Activated CD4-positive, alpha-beta memory T cell treated with anti-CD3 and anti-CD28 coated beads for 36 hours (primary cell): ENCODE results near the gene PIWIL1. TPM values are rescaled to one million over a fixed set of nuclear protein-coding genes. Genes with fewer than 3 reads are reported as not detected.

Source experiments
- CTCF ChIA-PET: fragments of 350-600 bp; sonication (Branson Sonifier 250); formaldehyde crosslinking; loops from one replicate; lab custom pipeline; 2021; ENCODE audit warnings: antibody characterized with exemption, inconsistent platforms; lab: Charles Lee
- POLR2A ChIA-PET: fragments of 350-600 bp; sonication (Branson Sonifier 250); formaldehyde crosslinking; loops from one replicate; lab custom pipeline; 2021; ENCODE audit warnings: antibody characterized with exemption; lab: Charles Lee
- DNase-seq: peaks from one replicate; pipeline ENCODE4 v3.0.0-alpha.2; 2020
- H3K27ac Mint-ChIP-seq: one replicate; pipeline ENCODE4 v1.8.0; 2021; ENCODE audit warnings: mixed read lengths
- H3K27me3 Mint-ChIP-seq: one replicate; pipeline ENCODE4 v1.8.0; 2021; ENCODE audit warnings: mixed read lengths
- H3K36me3 Mint-ChIP-seq: one replicate; pipeline ENCODE4 v1.8.0; 2021; ENCODE audit warnings: mixed read lengths
- H3K4me1 Mint-ChIP-seq: one replicate; pipeline ENCODE4 v1.8.0; 2021; ENCODE audit warnings: low read depth, mixed read lengths
- H3K4me3 Mint-ChIP-seq: one replicate; pipeline ENCODE4 v1.8.0; 2021; ENCODE audit warnings: mild to moderate bottlenecking, mixed read lengths
- H3K9me3 Mint-ChIP-seq: one replicate; pipeline ENCODE4 v1.8.0; 2021; ENCODE audit warnings: mixed read lengths
- intact Hi-C: fragments of 100-400 bp; cut with micrococcal nuclease; formaldehyde crosslinking; loops from one replicate; pipeline ENCODE4 v1.15.1; 2023
- total RNA-seq, 2 experiments: library from RNA; stranded (reverse); gene quantifications; one replicate each; pipeline ENCODE4 v1.2.3, GENCODE V29; 2021

PIWIL1 gene
- total RNA-seq, 2 experiments from 2014 or later: not detected

DNA sequence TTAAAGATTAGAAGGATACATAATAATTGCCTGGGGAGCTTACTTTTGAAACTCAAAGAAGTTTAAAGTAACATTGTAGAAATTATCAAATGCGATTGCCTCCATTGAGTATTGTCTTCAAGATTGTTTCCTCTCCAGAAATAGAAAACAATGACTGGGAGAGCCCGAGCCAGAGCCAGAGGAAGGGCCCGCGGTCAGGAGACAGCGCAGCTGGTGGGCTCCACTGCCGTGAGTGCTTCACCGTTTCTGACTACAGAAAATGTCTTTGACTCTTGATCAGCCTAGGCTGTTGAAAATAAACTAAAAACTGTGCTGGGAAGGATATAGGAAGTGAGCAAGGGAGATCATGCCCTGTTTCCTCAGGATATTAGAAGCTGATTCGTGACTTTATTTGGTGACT is 4.8 kb downstream of the PIWIL1 start:
- Mint-ChIP-seq H3K4me3 (no peak overlapping the region), H3K27ac (no peak overlapping the region), H3K27me3 (peaks cover 8% of the 10 kb centered on the region), H3K4me1 (no peaks in the 10 kb centered on the region), H3K9me3 (no peaks in the 10 kb centered on the region), H3K36me3 (no peaks in the 10 kb centered on the region)
- ChIA-PET CTCF (no interaction called here), POLR2A (no interaction called here)
- DNase-seq: no peak
- intact Hi-C loops: no loop called here

DNA sequence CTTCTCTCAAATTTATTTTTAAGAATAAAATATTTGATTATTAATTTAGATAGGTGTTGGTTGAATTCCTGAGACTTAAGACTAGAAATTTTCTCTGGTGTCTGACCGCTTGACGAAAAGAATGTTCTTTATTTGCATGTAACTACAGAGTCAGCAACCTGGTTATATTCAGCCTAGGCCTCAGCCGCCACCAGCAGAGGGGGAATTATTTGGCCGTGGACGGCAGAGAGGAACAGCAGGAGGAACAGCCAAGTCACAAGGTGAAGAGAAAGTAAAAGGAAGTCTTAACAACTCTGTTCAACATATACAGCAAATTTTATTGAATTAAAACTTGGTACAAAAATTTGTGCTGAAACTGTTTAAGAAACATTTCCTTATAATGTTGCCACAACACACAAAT is 5.2 kb downstream of the PIWIL1 start:
- H3K4me3 Mint-ChIP-seq: no peak overlapping the region
- no peaks in the 10 kb centered on the region for H3K9me3 Mint-ChIP-seq
- H3K36me3 Mint-ChIP-seq: no peaks in the 10 kb centered on the region
- H3K27me3 Mint-ChIP-seq: peaks cover 8% of the 10 kb centered on the region
- H3K27ac Mint-ChIP-seq: no peak overlapping the region
- ChIA-PET POLR2A (no interaction called here), CTCF (no interaction called here)
- intact Hi-C loops: no loop called here
- DNase-seq: no peak
- H3K4me1 Mint-ChIP-seq: no peaks in the 10 kb centered on the region

DNA sequence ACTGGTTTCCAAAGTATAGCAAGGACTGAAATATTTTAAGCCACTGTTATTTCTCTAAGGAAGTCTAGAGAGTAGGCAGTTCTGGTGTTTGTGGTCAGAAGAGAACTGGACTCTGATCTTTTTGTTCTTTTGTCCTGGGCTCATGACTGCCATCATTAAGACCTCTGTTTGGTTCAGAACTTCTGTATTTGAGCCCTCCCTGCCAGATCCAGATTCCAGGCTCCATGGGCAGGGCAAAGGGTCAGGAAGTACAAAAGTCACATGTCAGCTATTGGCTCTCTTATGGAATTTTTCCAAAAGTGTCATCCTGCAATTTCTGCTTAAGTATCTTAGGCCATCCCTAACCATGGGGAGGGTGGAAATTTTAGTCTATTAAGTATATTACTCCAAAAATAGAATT is 6.8 kb downstream of the PIWIL1 start:
- intact Hi-C loops: no loop called here
- DNase-seq: no peak
- ChIA-PET CTCF (no interaction called here), POLR2A (no interaction called here)
- Mint-ChIP-seq H3K4me3 (no peak overlapping the region), H3K27ac (no peak overlapping the region), H3K9me3 (no peaks in the 10 kb centered on the region), H3K36me3 (no peaks in the 10 kb centered on the region), H3K27me3 (peaks cover 6% of the 10 kb centered on the region), H3K4me1 (no peaks in the 10 kb centered on the region)

DNA sequence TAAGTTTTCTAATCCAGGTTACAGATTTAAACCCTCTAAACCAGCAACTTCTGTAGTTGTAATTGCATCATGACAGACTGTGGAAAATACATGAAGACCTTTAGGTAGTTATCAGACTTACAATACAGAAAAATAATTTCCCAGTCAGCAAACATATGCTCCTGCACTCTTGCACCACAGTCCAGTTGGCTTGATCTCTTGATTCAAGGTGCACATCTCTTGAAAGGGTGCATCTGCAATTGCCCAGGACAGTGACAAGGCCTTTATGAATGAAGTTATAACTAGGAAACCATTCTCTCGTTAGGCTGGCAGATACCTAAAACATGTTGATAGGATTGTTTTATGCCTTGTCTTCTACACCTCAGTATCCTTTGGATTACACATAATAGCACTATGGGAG is 7.6 kb downstream of the PIWIL1 start:
- H3K9me3 Mint-ChIP-seq: no peaks in the 10 kb centered on the region
- intact Hi-C loops: no loop called here
- no peaks in the 10 kb centered on the region for H3K36me3 Mint-ChIP-seq
- H3K27ac Mint-ChIP-seq: no peak overlapping the region
- no peak overlapping the region for H3K4me3 Mint-ChIP-seq
- no peaks in the 10 kb centered on the region for H3K4me1 Mint-ChIP-seq
- POLR2A ChIA-PET: no interaction called here
- CTCF ChIA-PET: no interaction called here
- H3K27me3 Mint-ChIP-seq: peaks cover 1% of the 10 kb centered on the region
- no peak for DNase-seq

- Mint-ChIP-seq H3K27me3 (peaks cover 7% of the 10 kb centered on the region), H3K36me3 (no peaks in the 10 kb centered on the region), H3K27ac (no peak overlapping the region), H3K4me1 (no peaks in the 10 kb centered on the region), H3K4me3 (no peak overlapping the region), H3K9me3 (no peaks in the 10 kb centered on the region)
- ChIA-PET CTCF (no interaction called here), POLR2A (no interaction called here)
- intact Hi-C loops: no loop called here
- no peak for DNase-seq
Observed at GRCh38 chr12:130347588-130347987, 9.9 kb downstream of the PIWIL1 start.

DNA sequence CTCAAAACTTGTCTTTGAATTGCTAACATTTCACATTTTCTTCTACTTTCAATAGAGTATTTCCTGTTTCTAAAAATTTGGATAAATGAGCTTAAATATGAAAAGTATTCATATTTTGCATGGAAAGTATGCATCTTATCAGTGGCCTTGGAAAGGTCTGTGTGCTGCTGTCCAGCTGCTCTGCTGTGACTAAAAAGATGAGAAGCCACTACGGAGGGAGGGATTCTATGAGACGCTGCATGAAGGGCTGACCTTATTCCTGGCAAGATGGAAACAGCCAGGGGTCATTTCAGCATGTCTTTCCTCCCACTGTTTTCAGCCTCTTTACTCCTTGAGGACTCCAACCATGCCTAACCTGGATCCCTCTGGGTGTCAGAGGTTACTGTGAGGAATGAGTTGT is 13.0 kb downstream of the PIWIL1 start:
- intact Hi-C loops: no loop called here
- no peaks in the 10 kb centered on the region for H3K4me1 Mint-ChIP-seq
- CTCF ChIA-PET: no interaction called here

DNA sequence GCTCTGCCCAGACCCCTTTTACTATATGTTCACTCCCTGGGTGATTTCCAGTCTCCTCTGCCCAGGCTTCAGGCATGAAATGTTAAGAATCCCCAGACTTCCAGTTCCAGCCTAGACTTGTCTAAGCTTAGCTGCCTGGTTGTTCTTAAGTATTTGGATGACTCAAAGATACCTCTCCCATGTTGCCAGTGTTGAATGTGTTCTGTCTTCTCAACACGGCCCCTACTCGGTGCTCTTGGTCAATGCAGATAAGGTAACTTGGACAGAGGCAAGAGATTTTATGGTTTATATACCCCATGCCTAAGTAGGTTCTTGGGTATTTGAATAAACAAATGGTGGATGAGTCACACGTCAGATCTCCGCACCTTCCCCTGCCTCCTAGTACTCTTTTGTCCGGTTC is 13.6 kb downstream of the PIWIL1 start:
- H3K36me3 Mint-ChIP-seq: no peaks in the 10 kb centered on the region
- intact Hi-C loops: no loop called here
- no peak overlapping the region for H3K27ac Mint-ChIP-seq
- DNase-seq: no peak
- ChIA-PET POLR2A (no interaction called here), CTCF (no interaction called here)
- H3K4me1 Mint-ChIP-seq: no peaks in the 10 kb centered on the region
- H3K9me3 Mint-ChIP-seq: no peaks in the 10 kb centered on the region
- H3K27me3 Mint-ChIP-seq: peaks cover 7% of the 10 kb centered on the region
- no peak overlapping the region for H3K4me3 Mint-ChIP-seq

More for the DNA sequence above, 13.0 kb downstream of the PIWIL1 start:
- Mint-ChIP-seq H3K27me3 (peaks cover 7% of the 10 kb centered on the region), H3K36me3 (no peaks in the 10 kb centered on the region), H3K9me3 (no peaks in the 10 kb centered on the region), H3K4me3 (no peak overlapping the region), H3K27ac (no peak overlapping the region)
- DNase-seq: no peak
- POLR2A ChIA-PET: no interaction called here

- Mint-ChIP-seq H3K27me3 (peaks cover 9% of the 10 kb centered on the region), H3K9me3 (no peaks in the 10 kb centered on the region), H3K27ac (no peak overlapping the region), H3K4me3 (no peak overlapping the region), H3K36me3 (no peaks in the 10 kb centered on the region), H3K4me1 (no peaks in the 10 kb centered on the region)
- DNase-seq: no peak
- ChIA-PET CTCF (no interaction called here), POLR2A (no interaction called here)
- intact Hi-C loops: no loop called here
Observed at GRCh38 chr12:130353081-130353480, 15.4 kb downstream of the PIWIL1 start.

- POLR2A ChIA-PET: no interaction called here
- Mint-ChIP-seq H3K4me3 (no peak overlapping the region), H3K27me3 (peaks cover 9% of the 10 kb centered on the region), H3K36me3 (no peaks in the 10 kb centered on the region), H3K27ac (no peak overlapping the region), H3K4me1 (no peaks in the 10 kb centered on the region), H3K9me3 (no peaks in the 10 kb centered on the region)
- CTCF ChIA-PET: no interaction called here
- intact Hi-C loops: no loop called here
- DNase-seq: no peak
Observed at GRCh38 chr12:130354407-130354806, 16.7 kb downstream of the PIWIL1 start.

DNA sequence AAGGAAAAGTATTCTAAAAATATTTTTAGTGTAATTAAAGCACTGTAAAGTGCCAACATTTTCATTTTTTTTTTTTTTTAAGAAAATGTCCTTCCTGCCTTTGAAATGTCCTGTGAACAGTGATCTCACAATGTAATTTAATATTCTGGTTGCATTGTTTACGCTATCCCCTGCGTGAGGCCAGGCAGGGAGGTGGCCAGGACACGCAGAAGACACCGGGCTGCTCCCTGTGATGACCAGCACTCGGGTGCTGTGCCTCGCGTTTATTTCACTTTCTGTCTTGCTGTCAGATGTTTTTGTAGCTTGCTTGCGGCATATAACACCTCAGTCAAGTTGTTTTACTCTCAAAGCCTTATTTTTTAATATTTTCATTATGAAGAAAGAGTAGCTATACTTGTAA is 18.5 kb downstream of the PIWIL1 start:
- CTCF ChIA-PET: no interaction called here
- H3K9me3 Mint-ChIP-seq: no peaks in the 10 kb centered on the region
- no peaks in the 10 kb centered on the region for H3K36me3 Mint-ChIP-seq
- intact Hi-C loops: no loop called here
- no peak for DNase-seq
- no peaks in the 10 kb centered on the region for H3K4me1 Mint-ChIP-seq
- H3K27ac Mint-ChIP-seq: no peak overlapping the region
- H3K4me3 Mint-ChIP-seq: no peak overlapping the region
- POLR2A ChIA-PET: no interaction called here
- H3K27me3 Mint-ChIP-seq: peaks cover 6% of the 10 kb centered on the region

DNA sequence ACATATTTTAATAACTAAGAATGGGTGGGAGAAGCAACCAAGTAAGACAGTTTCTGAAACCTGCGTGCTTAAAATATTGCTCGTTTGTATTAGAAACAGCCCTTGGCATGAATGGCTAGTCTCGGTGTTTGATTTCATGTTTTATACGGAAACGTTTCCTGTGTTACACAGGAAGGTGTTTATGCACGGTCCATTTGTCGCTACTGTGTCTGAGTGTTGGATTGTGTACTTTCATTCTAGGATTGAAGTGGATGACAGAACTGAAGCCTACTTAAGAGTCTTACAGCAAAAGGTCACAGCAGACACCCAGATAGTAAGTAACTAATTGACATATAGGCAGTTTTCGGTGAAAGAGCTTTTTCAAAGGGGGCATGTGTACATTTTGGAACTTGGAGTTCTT is 19.6 kb downstream of the PIWIL1 start:
- H3K27ac Mint-ChIP-seq: no peak overlapping the region
- no peak overlapping the region for H3K4me3 Mint-ChIP-seq
- ChIA-PET CTCF (no interaction called here), POLR2A (no interaction called here)
- H3K9me3 Mint-ChIP-seq: no peaks in the 10 kb centered on the region
- H3K4me1 Mint-ChIP-seq: no peaks in the 10 kb centered on the region
- H3K36me3 Mint-ChIP-seq: no peaks in the 10 kb centered on the region
- intact Hi-C loops: no loop called here
- H3K27me3 Mint-ChIP-seq: peaks cover 3% of the 10 kb centered on the region
- no peak for DNase-seq

DNA sequence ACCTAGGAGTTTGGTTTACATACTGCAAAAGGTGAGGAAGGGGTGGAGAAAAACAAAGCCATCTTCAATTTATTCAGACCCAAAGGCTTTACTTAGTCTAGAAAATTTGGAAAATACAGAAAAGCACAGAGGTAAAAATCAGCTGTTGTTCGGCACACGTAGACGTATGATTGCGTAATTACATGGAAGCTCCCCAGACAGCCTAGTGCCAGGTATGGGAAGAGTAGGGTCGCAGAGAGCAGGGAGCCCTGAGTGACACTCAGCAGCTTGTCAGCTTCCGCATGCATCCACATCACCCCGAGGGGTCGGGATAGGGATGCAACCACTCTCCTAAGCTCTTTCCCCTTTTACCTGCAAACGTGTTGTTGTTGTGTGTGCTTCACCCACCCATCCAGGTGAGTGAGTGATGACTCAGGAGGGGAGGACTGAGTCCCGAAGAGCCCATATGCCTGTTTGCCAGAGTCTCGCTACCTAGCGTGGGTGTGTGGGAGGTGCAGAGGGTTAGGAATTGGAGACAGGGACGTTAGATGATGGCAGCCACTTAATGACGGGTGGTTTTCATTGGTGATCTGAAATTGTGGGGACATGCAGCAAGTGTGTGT is 20.1 kb downstream of the PIWIL1 start:
- Mint-ChIP-seq H3K4me1 (no peaks in the 10 kb centered on the region), H3K36me3 (no peaks in the 10 kb centered on the region), H3K4me3 (no peak overlapping the region), H3K9me3 (no peaks in the 10 kb centered on the region), H3K27ac (no peak overlapping the region), H3K27me3 (peaks cover 3% of the 10 kb centered on the region)
- CTCF ChIA-PET: no interaction called here
- POLR2A ChIA-PET: no interaction called here
- intact Hi-C loops: no loop called here
- DNase-seq: no peak

DNA sequence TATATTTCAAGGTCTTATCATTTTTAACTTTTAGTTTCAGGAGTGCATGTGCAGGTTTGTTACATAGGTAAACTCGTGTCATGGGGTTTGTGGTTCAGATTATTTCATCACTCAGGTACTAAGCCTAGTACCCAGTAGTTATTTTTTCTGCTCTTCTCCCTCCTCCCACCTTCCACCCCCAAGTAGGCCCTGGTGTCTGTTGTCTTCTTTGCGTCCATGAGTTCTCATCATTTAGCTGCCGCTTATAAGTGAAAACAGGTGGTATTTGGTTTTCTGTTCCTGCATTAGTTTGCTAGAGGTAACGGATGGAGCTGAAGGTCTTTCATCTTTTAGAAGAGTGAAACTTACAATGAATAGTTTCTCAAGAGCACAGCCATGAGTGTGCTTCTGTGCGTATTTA is 24.4 kb downstream of the PIWIL1 start:
- Mint-ChIP-seq H3K36me3 (no peaks in the 10 kb centered on the region), H3K4me3 (no peak overlapping the region), H3K27me3 (no peaks in the 10 kb centered on the region), H3K27ac (no peak overlapping the region), H3K9me3 (no peaks in the 10 kb centered on the region), H3K4me1 (no peaks in the 10 kb centered on the region)
- no peak for DNase-seq
- ChIA-PET POLR2A (no interaction called here), CTCF (no interaction called here)
- intact Hi-C loops: no loop called here
